Activated CD8-positive, alpha-beta T cell treated with anti-CD3 and anti-CD28 coated beads, Interleukin-2, amount 10 ng/mL, durations not matched to agents 7 days and 5 days (primary cell): Measurements from ENCODE around the gene BMP7. TPM values are rescaled to one million over a fixed set of nuclear protein-coding genes. Genes with fewer than 3 reads are reported as not detected.
"Not testable (repeated sequence)": the region's sequence is repeated elsewhere in the genome, so short reads cannot be mapped to it uniquely, and the experiment has no call there.

ENCODE experiments used
- ATAC-seq: fragments of 150-1000 bp; cut with Tn5 transposase; one replicate; pipeline ENCODE4 v1.10.0; 2021; ENCODE audit warnings: moderate library complexity
- CTCF ChIA-PET: fragments of 350-600 bp; sonication (Branson Sonifier 250); formaldehyde crosslinking; loops from one replicate; lab custom pipeline; 2021; ENCODE audit warnings: antibody characterized with exemption; lab: Charles Lee
- POLR2A ChIA-PET: fragments of 350-600 bp; sonication (Branson Sonifier 250); formaldehyde crosslinking; loops from one replicate; lab custom pipeline; 2021; ENCODE audit warnings: antibody characterized with exemption; lab: Charles Lee
- DNase-seq: peaks from one replicate; pipeline ENCODE4 v3.0.0-alpha.2; 2020
- H3K27ac Mint-ChIP-seq: one replicate; pipeline ENCODE4 v1.8.0; 2021; ENCODE audit warnings: mild to moderate bottlenecking, mixed read lengths
- H3K27me3 Mint-ChIP-seq: one replicate; pipeline ENCODE4 v1.8.0; 2021; ENCODE audit warnings: low read depth, mixed read lengths
- H3K36me3 Mint-ChIP-seq: one replicate; pipeline ENCODE4 v1.8.0; 2021; ENCODE audit warnings: low read depth, mixed read lengths
- H3K4me1 Mint-ChIP-seq: one replicate; pipeline ENCODE4 v1.8.0; 2021; ENCODE audit warnings: low read depth, mixed read lengths
- H3K4me3 Mint-ChIP-seq: one replicate; pipeline ENCODE4 v1.8.0; 2021; ENCODE audit warnings: mild to moderate bottlenecking, mixed read lengths
- H3K9me3 Mint-ChIP-seq: one replicate; pipeline ENCODE4 v1.8.0; 2022; ENCODE audit warnings: mixed read lengths; ENCODE audit not compliant: insufficient read depth
- total RNA-seq, 2 experiments: library from RNA; stranded (reverse); gene quantifications; one replicate each; pipeline ENCODE4 v1.2.3, GENCODE V29; 2021

Gene BMP7
- total RNA-seq, 2 experiments from 2014 or later, result not detected

DNA sequence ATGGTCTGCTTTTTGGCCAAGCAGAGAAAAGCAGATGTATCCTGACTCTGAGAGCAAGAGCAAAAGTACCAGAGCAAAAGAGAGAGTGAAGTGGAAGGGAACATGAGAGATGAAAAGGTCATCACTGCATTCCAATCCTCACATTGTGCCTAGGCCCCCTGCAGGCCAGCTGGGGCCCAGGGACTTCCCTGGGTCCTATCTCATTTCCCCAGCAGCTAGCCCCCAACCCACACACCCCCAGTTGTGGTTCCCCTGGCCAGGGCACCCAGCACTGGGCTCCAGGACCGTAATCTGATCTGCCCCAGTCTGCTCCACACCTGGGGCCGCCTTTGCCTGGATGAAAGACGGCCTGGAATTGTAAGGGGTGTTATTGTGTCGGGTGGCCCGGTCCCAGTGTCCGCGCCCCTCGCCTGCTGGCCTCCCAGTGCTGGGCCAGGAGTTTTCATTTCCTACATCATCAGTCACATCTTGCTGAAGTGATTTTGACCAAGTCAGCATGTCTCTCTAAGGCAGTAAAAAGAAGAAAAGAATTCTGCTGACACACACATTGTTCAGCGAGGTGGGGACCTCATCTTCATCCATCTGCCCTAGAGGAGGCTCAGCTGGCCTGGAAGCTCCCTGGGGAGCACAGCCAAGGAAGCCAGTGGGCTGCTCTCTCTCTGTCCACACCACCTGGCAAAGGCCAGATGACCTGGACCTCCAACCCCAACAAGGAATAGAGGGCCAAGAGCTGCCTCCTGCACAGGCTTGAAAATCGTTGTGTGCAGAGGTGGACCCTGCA is 4.0 kb upstream of the BMP7 start:
- no peaks in the 10 kb centered on the region for H3K4me1 Mint-ChIP-seq
- H3K27me3 Mint-ChIP-seq, result peaks cover 58% of the 10 kb centered on the region
- no peak overlapping the region for H3K27ac Mint-ChIP-seq
- H3K4me3 Mint-ChIP-seq, result no peak overlapping the region
- CTCF ChIA-PET, result no interaction called here
- H3K36me3 Mint-ChIP-seq, result no peaks in the 10 kb centered on the region
- no peaks in the 10 kb centered on the region for H3K9me3 Mint-ChIP-seq
- POLR2A ChIA-PET, result no interaction called here
- no peak for DNase-seq
- no peak for ATAC-seq

DNA sequence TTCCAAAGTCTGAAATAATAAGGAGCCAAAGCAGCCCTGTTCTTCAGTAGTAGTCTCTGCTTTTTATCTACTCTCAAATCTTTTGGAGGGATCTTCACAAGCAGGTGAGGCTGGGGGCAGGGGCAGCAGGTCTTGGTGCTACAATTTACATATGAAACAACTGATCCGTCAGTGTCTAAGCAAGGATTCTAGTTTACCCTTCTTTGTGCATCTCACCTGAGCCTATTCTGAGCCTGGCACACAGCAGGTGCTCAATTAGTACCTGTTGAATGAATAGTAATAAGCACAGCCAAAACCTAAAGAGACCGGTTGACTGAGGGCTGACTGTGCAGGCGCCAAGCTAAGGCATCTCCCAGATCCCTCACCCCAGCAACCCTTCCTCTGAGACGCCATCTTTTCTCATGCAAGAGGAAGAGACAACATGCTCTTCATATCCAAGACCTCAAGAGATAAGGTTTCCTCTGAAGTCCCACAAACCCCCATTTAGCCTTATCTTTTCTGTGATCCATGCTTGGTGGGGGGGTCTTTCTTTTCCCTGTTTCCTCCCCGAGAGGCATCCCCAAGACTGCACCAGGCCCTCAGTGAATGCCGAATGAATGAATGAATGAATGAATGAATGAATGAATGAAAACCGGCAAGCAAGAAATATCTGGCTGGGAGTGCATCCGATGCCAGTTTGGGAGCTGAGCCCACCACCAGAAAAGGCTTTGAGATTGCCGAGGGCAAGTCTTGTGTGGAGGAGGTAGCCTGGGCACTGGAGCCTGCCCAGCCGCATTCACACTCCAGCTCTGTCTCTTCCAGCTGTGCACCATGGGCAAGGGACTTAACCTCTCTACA is 2.9 kb upstream of the BMP7 start:
- Mint-ChIP-seq H3K4me3 (no peak overlapping the region), H3K4me1 (no peaks in the 10 kb centered on the region), H3K9me3 (no peaks in the 10 kb centered on the region), H3K27me3 (peaks cover 61% of the 10 kb centered on the region), H3K27ac (no peak overlapping the region), H3K36me3 (no peaks in the 10 kb centered on the region)
- ATAC-seq, result no peak
- ChIA-PET CTCF (no interaction called here), POLR2A (no interaction called here)
- DNase-seq, result no peak

DNA sequence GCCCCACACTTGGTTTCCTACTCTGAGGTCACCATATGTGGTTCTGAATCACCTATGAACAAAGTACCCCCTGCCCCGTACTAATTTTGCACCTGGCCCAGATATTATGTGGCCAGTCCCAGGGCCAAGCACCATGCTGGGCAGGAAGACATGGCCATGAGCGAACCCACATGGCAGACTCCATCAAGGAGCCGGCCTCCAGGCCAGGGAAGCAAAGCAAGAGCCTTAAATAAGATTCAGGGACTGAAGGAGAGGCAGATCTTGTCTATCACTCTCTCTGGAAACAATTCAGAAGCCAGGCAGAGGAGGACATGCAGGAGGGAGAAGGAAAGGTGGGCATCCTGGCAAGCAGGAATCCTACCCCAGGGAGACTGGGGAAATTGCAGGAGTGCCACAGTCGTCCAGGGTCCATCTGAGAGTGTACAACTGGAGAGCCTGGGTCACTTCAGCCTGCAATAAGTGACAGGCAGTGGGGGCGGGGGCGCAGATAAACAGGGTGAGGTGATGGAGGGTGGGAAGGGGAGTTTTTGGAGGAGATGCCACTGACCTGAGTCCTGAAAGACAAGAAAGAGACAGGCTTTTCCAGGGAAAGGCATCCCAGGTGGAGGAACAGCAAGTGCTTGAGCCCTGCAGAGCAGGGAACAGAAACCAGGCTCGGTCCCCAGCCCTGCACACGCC is 2.1 kb upstream of the BMP7 start:
- H3K36me3 Mint-ChIP-seq, result no peaks in the 10 kb centered on the region
- H3K27ac Mint-ChIP-seq, result no peak overlapping the region
- DNase-seq (no peak), ATAC-seq (no peak)
- H3K4me3 Mint-ChIP-seq, result no peak overlapping the region
- POLR2A ChIA-PET, result no interaction called here
- no peaks in the 10 kb centered on the region for H3K9me3 Mint-ChIP-seq
- no peaks in the 10 kb centered on the region for H3K4me1 Mint-ChIP-seq
- CTCF ChIA-PET, result no interaction called here
- peaks cover 66% of the 10 kb centered on the region for H3K27me3 Mint-ChIP-seq

- ATAC-seq, result no peak
- H3K9me3 Mint-ChIP-seq, result no peaks in the 10 kb centered on the region
- H3K27me3 Mint-ChIP-seq, result peaks cover 71% of the 10 kb centered on the region
- ChIA-PET POLR2A (no interaction called here), CTCF (no interaction called here)
- H3K4me3 Mint-ChIP-seq, result no peak overlapping the region
- H3K36me3 Mint-ChIP-seq, result no peaks in the 10 kb centered on the region
- DNase-seq, result no peak
- H3K4me1 Mint-ChIP-seq, result no peaks in the 10 kb centered on the region
- no peak overlapping the region for H3K27ac Mint-ChIP-seq
Measured at GRCh38 chr20:57267158-57267821, 849 bp upstream of the BMP7 start.

DNA sequence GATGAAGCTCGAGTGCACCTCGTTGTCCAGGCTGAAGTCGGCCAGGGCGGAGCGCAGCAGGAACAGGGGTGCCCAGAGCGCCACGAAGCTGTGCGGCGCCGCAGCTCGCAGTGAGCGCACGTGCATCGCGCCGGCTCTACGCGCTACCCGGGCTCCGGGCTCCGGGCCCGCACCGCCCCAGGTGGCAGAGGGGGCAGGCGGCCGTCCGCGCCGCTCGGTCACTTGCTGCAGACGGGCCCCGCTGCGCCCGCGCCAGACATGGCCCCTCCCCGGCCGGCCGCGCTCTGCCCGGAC is 497 bp downstream of the BMP7 start:
- ChIA-PET CTCF (no interaction called here), POLR2A (no interaction called here)
- Mint-ChIP-seq H3K9me3 (no peaks in the 10 kb centered on the region), H3K4me3 (no peak overlapping the region), H3K27me3 (peaks cover 81% of the 10 kb centered on the region), H3K36me3 (no peaks in the 10 kb centered on the region), H3K27ac (no peak overlapping the region), H3K4me1 (no peaks in the 10 kb centered on the region)
- DNase-seq, result no peak
- ATAC-seq, result no peak

GRCh38 chr20:57265336-57265996 is 975 bp downstream of the BMP7 start:
- Mint-ChIP-seq H3K4me1 (no peaks in the 10 kb centered on the region), H3K27me3 (peaks cover 81% of the 10 kb centered on the region), H3K27ac (no peak overlapping the region), H3K9me3 (no peaks in the 10 kb centered on the region), H3K36me3 (no peaks in the 10 kb centered on the region), H3K4me3 (no peak overlapping the region)
- ChIA-PET CTCF (no interaction called here), POLR2A (no interaction called here)
- ATAC-seq (no peak), DNase-seq (no peak)

DNA sequence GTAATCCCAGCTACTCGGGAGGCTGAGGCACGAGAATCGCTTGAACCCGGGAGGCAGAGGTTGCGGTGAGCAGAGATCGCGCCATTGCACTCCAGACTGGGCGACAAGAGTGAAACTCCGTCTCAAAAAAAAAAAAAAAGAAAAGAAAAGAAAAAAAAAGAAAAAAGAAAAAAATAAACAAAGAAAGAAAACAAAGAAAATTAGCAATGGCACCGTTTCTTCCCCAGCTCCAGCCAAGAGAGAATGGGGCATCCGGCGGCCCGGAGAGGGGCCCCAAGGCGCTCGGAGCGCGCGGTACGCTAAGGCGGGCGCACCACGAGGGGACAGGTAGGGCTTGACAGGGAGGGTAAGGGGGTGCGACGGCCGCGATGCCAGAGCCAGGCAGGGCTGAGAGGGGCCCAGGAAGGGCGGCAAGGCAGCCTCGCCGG is 1.5 kb downstream of the BMP7 start:
- H3K27me3 Mint-ChIP-seq, result peaks cover 82% of the 10 kb centered on the region
- H3K9me3 Mint-ChIP-seq, CTCF ChIA-PET, POLR2A ChIA-PET, ATAC-seq, H3K4me3 Mint-ChIP-seq, H3K4me1 Mint-ChIP-seq, DNase-seq, H3K27ac Mint-ChIP-seq, H3K36me3 Mint-ChIP-seq: not testable (repeated sequence)

- Mint-ChIP-seq H3K9me3 (no peaks in the 10 kb centered on the region), H3K4me1 (no peaks in the 10 kb centered on the region), H3K27me3 (peaks cover 80% of the 10 kb centered on the region), H3K36me3 (no peaks in the 10 kb centered on the region), H3K27ac (no peak overlapping the region), H3K4me3 (no peak overlapping the region)
- no peak for DNase-seq
- CTCF ChIA-PET, result no interaction called here
- POLR2A ChIA-PET, result no interaction called here
- no peak for ATAC-seq
Measured at GRCh38 chr20:57263801-57264792, 2.3 kb downstream of the BMP7 start.

DNA sequence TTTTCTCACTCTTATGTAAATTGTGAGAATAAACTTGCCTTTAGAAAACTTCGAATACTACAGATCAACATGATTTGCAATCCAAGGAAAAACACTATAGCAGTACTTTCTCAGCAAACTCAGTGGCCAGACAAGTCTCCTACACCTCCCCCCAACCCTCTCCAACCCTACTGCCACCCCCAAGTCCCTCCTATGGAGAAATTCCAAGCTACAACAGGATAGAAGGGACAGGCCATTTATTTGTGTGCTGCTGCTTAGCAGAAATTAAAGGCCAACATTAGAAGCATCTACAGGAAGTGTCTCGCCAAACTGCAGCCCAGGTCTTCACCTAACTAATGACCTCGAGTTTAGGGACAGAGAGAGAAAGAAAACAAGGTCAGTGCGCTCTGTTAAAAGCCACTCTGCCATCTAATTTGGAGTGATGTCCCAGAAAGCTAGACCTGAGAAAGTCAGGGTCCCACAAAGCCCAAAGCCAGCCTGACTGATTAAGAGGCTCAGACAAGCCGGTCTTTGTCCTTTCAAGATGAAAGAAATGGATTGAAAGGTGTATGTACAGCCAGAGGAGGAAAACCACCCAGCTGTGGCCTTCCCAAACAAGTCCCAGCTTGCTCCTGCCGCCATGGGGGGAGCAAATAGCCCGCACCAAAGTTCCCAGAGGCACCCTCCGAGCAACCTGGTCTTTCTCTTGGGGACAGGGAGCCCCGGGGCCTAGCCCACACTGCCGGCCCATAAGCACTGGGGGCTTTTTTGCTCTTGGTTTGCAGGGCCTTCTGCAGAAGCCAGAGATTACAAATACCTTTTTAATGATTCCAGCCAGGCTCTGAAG is 3.4 kb downstream of the BMP7 start:
- ATAC-seq (no peak), DNase-seq (no peak)
- Mint-ChIP-seq H3K9me3 (no peaks in the 10 kb centered on the region), H3K27ac (no peak overlapping the region), H3K27me3 (peaks cover 79% of the 10 kb centered on the region), H3K4me1 (no peaks in the 10 kb centered on the region), H3K36me3 (no peaks in the 10 kb centered on the region), H3K4me3 (no peak overlapping the region)
- POLR2A ChIA-PET, result no interaction called here
- CTCF ChIA-PET, result no interaction called here

GRCh38 chr20:57262301-57262700 is 4.1 kb downstream of the BMP7 start:
- no peaks in the 10 kb centered on the region for H3K9me3 Mint-ChIP-seq
- H3K4me3 Mint-ChIP-seq, result no peak overlapping the region
- ChIA-PET POLR2A (no interaction called here), CTCF (no interaction called here)
- H3K4me1 Mint-ChIP-seq, result no peaks in the 10 kb centered on the region
- H3K36me3 Mint-ChIP-seq, result no peaks in the 10 kb centered on the region
- H3K27me3 Mint-ChIP-seq, result peaks cover 79% of the 10 kb centered on the region
- ATAC-seq (no peak), DNase-seq (no peak)
- no peak overlapping the region for H3K27ac Mint-ChIP-seq
